HepG2 (cell line): ENCODE data around the gene QRICH2. TPM values are rescaled to one million over a fixed set of nuclear protein-coding genes. Genes with fewer than 3 reads are reported as not detected.

ENCODE experiments used
- DPF2 ChIP-seq: sonication (generic); formaldehyde crosslinking; IDR thresholded peaks from 2 replicates; pipeline ENCODE4 v1.4.0; 2020; ENCODE audit warnings: mild to moderate bottlenecking, low read depth, missing genetic modification reagents, borderline replicate concordance
- FOXP1 ChIP-seq, 2 experiments: fragments of 450-650 bp in 1 of 2; IDR thresholded peaks; 2 replicates each; pipeline ENCODE4 v1.6.1; 2017 to 2018; ENCODE audit warnings: antibody characterized with exemption in 1 of 2
- GABPB1 ChIP-seq: IDR thresholded peaks from 2 replicates; pipeline ENCODE4 v1.6.1; 2016; ENCODE audit warnings: mild to moderate bottlenecking, missing genetic modification reagents, moderate library complexity, missing compliant biosample characterization
- KAT7 ChIP-seq: IDR thresholded peaks from 2 replicates; pipeline ENCODE4 v1.6.1; 2018; ENCODE audit warnings: borderline replicate concordance, missing compliant biosample characterization
- MED8 ChIP-seq: sonication (generic); formaldehyde crosslinking; IDR thresholded peaks from 2 replicates; pipeline ENCODE4 v1.8.1; 2023; ENCODE audit warnings: mild to moderate bottlenecking, missing genetic modification reagents; ENCODE audit not compliant: insufficient replicate concordance
- MTF1 ChIP-seq: sonication (generic); formaldehyde crosslinking; IDR thresholded peaks from 2 replicates; pipeline ENCODE4 v1.5.0; 2020; ENCODE audit warnings: missing genetic modification reagents
- NFIB ChIP-seq: sonication (generic); formaldehyde crosslinking; IDR thresholded peaks from 2 replicates; pipeline ENCODE4 v1.9.0; 2021; ENCODE audit warnings: missing genetic modification reagents, mild to moderate bottlenecking, borderline replicate concordance
- POLR2A ChIP-seq, 2 experiments: IDR thresholded peaks; 2 replicates each; pipeline ENCODE4 v1.6.1; 2011; ENCODE audit warnings: low read depth in 2 of 2, low read length in 2 of 2, mild to moderate bottlenecking in 1 of 2, moderate library complexity in 1 of 2; ENCODE audit not compliant: insufficient read depth in 1 of 2
- RORA ChIP-seq: sonication (generic); formaldehyde crosslinking; IDR thresholded peaks from 2 replicates; pipeline ENCODE4 v1.5.0; 2020; ENCODE audit warnings: mild to moderate bottlenecking, missing genetic modification reagents, moderate library complexity
- RXRA ChIP-seq: sonication (generic); formaldehyde crosslinking; IDR thresholded peaks from 2 replicates; pipeline ENCODE4 v1.5.1; 2020; ENCODE audit warnings: missing genetic modification reagents
- SMARCC2 ChIP-seq: fragments of 450-650 bp; IDR thresholded peaks from 2 replicates; pipeline ENCODE4 v1.6.1; 2017; ENCODE audit warnings: antibody characterized with exemption, mild to moderate bottlenecking
- ZEB1 ChIP-seq: IDR thresholded peaks from 2 replicates; pipeline ENCODE4 v1.6.1; 2012; ENCODE audit warnings: mild to moderate bottlenecking, low read depth, inconsistent platforms; ENCODE audit not compliant: insufficient replicate concordance
- ZNF12 ChIP-seq: sonication (generic); formaldehyde crosslinking; IDR thresholded peaks from 2 replicates; pipeline ENCODE4 v1.5.0; 2020; ENCODE audit warnings: missing genetic modification reagents
- ZNF281 ChIP-seq: sonication (generic); formaldehyde crosslinking; IDR thresholded peaks from 2 replicates; pipeline ENCODE4 v1.4.0; 2020; ENCODE audit warnings: missing genetic modification reagents, borderline replicate concordance
- ZNF3 ChIP-seq: IDR thresholded peaks from 2 replicates; pipeline ENCODE4 v1.7.0; 2017; ENCODE audit warnings: inconsistent platforms
- ZNF350 ChIP-seq: sonication (generic); formaldehyde crosslinking; IDR thresholded peaks from 2 replicates; pipeline ENCODE4 v1.4.0; 2020; ENCODE audit warnings: mild to moderate bottlenecking, low read depth, missing genetic modification reagents, borderline replicate concordance
- ZNF572 ChIP-seq: sonication (generic); formaldehyde crosslinking; IDR thresholded peaks from 2 replicates; pipeline ENCODE4 v1.5.1; 2020; ENCODE audit warnings: mild to moderate bottlenecking, missing genetic modification reagents
- ZNF772 ChIP-seq: sonication (generic); formaldehyde crosslinking; IDR thresholded peaks from 2 replicates; pipeline ENCODE4 v1.5.0; 2020; ENCODE audit warnings: mild to moderate bottlenecking, missing genetic modification reagents
- ZSCAN20 ChIP-seq: sonication (generic); formaldehyde crosslinking; IDR thresholded peaks from 2 replicates; pipeline ENCODE4 v1.4.0; 2020; ENCODE audit warnings: missing genetic modification reagents, mild to moderate bottlenecking, borderline replicate concordance
- polyA plus RNA-seq, 8 experiments: library from polyadenylated mRNA; depleted of rRNA in 3 of 8; stranded (reverse) in 7 of 8; unstranded in 1 of 8; fragments of >200 nt; fragmentation: Illumina TruSeq in 4 of 8; extraction: Trizol in 4 of 8; gene quantifications; 2 replicates each; pipeline versions ENCODE4 v1.2.1 to v1.2.3, GENCODE V29; 2011 to 2016; ENCODE audit warnings: low read depth in 4 of 8, missing spikeins in 1 of 8, mixed read lengths in 1 of 8; ENCODE audit not compliant: insufficient read depth in 1 of 8
- total RNA-seq, 5 experiments: library from RNA; depleted of rRNA; stranded (reverse); fragments of >200 nt; fragmentation: Illumina TruSeq; extraction: Trizol; gene quantifications; 2 replicates each; pipeline ENCODE4 v1.2.3, GENCODE V29; 2016; ENCODE audit warnings: low read depth in 1 of 5
- TF ChIP-seq, protein P1 (sequence below): sonication (generic); formaldehyde crosslinking; IDR thresholded peaks from 2 replicates; pipeline ENCODE4 v1.4.0; 2020; ENCODE audit warnings: missing genetic modification reagents, borderline replicate concordance
- TF ChIP-seq, protein P2 (sequence below): sonication (generic); formaldehyde crosslinking; IDR thresholded peaks from 2 replicates; pipeline ENCODE4 v1.8.1; 2022; ENCODE audit warnings: low read depth, mild to moderate bottlenecking, missing genetic modification reagents

Gene QRICH2
- total and polyA plus RNA-seq, 2 of the 13 experiments (the other 11 are each of a cell fraction or from before 2014, with no cell fraction given): 3.7 to 5.7 TPM

DNA sequence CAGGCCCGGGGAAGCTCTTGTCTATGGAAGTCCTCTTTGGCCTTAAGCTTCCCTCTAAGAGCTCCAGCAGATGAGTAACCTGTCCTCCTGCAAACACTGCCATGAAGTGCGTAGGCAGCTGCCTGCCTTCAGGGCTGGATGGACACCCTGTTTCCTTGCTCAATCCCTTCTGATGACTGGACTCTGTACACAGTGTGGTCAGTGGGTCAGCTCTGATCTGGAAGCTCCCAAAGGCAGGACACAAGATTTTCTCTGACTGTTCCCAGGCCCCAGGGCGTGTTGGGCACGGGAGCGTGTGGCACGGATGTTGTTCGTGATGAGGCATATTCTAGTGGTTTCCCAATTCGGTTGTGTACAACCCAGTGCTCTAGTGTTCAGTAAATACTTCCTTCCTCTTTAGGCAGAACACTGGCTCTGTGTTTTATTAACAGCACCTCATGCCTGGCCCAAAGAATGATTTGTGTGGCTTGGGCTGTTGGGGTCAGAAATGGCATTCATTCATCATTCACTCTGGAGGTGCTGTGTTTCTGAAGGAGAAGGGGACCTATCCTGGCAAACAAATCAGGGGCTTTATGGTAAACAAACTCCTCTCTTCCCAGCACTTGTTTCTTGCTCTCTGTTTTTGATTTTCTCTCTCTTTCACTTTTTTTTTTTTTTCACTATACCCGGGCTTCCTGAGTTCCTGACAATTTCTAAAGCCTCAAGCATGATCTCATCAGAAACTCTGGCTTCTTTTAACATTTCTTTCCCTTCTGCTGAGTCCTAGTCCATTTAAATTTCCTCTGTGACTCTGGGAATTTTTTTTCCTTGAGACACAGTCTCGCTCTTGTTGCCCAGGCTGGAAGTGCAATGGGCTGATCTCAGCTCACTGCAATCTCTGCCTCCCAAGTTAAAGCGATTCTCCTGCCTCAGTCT, 55.8 kb downstream of the QRICH2 start (continued):
- TF ChIP-seq, protein P1, sequence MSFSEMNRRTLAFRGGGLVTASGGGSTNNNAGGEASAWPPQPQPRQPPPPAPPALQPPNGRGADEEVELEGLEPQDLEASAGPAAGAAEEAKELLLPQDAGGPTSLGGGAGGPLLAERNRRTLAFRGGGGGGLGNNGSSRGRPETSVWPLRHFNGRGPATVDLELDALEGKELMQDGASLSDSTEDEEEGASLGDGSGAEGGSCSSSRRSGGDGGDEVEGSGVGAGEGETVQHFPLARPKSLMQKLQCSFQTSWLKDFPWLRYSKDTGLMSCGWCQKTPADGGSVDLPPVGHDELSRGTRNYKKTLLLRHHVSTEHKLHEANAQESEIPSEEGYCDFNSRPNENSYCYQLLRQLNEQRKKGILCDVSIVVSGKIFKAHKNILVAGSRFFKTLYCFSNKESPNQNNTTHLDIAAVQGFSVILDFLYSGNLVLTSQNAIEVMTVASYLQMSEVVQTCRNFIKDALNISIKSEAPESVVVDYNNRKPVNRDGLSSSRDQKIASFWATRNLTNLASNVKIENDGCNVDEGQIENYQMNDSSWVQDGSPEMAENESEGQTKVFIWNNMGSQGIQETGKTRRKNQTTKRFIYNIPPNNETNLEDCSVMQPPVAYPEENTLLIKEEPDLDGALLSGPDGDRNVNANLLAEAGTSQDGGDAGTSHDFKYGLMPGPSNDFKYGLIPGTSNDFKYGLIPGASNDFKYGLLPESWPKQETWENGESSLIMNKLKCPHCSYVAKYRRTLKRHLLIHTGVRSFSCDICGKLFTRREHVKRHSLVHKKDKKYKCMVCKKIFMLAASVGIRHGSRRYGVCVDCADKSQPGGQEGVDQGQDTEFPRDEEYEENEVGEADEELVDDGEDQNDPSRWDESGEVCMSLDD (CRISPR knock-in tag): 0 out of 2 replicates have a peak, but pooled peaks have one; percentile 55
- TF ChIP-seq GABPB1 (CRISPR knock-in tag) (peak; percentile 41), MED8 (CRISPR knock-in tag) (no peak), NFIB (no peak), RORA (CRISPR knock-in tag) (no peak), ZNF3 (no peak; the same call in 1 of the 2 replicates), DPF2 (CRISPR knock-in tag) (peak; percentile 73; the same call in 1 of the 2 replicates), ZNF12 (CRISPR knock-in tag) (peak; percentile 80; the same call in 1 of the 2 replicates), ZSCAN20 (no peak), KAT7 (peak; percentile 47; the same call in 1 of the 2 replicates), MTF1 (CRISPR knock-in tag) (no peak), RXRA (peak; percentile 93), SMARCC2 (no peak), ZEB1 (peak; percentile 50), ZNF350 (CRISPR knock-in tag) (peak; percentile 79; the same call in 1 of the 2 replicates), POLR2A (IDR thresholded peaks at IDR 0.05; ENCODE audit: insufficient read depth in 1 of 2, low read depth in 2 of 2, low read length in 2 of 2) (peak in 1 of 2 experiments; percentile 64; a peak in 1 of 4 replicates), FOXP1 (IDR thresholded peaks at IDR 0.05) (peak; percentile 95), FOXP1 (CRISPR knock-in tag; IDR thresholded peaks at IDR 0.05) (peak; percentile 97), ZNF281 (CRISPR knock-in tag) (no peak), ZNF572 (no peak), ZNF772 (CRISPR knock-in tag) (peak; percentile 65; the same call in 1 of the 2 replicates)
- TF ChIP-seq, protein P2, sequence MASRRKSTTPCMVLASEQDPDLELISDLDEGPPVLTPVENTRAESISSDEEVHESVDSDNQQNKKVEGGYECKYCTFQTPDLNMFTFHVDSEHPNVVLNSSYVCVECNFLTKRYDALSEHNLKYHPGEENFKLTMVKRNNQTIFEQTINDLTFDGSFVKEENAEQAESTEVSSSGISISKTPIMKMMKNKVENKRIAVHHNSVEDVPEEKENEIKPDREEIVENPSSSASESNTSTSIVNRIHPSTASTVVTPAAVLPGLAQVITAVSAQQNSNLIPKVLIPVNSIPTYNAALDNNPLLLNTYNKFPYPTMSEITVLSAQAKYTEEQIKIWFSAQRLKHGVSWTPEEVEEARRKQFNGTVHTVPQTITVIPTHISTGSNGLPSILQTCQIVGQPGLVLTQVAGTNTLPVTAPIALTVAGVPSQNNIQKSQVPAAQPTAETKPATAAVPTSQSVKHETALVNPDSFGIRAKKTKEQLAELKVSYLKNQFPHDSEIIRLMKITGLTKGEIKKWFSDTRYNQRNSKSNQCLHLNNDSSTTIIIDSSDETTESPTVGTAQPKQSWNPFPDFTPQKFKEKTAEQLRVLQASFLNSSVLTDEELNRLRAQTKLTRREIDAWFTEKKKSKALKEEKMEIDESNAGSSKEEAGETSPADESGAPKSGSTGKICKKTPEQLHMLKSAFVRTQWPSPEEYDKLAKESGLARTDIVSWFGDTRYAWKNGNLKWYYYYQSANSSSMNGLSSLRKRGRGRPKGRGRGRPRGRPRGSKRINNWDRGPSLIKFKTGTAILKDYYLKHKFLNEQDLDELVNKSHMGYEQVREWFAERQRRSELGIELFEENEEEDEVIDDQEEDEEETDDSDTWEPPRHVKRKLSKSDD (CRISPR knock-in tag): peak; percentile 15; the same call in 1 of the 2 replicates
